Prostate gland (tissue), 2 donors: Measurements from ENCODE around the gene PRM3. TPM values are rescaled to one million over a fixed set of nuclear protein-coding genes. Genes with fewer than 3 reads are reported as not detected.

ENCODE experiments used
- DNase-seq: peaks from one replicate; pipeline ENCODE4 v3.0.0-alpha.2; 2019; ENCODE audit warnings: low spot score
- H3K27ac ChIP-seq, 2 donors: fragments of 200-600 bp; sonication (generic); 2 replicates each; pipeline ENCODE4 v1.5.1; 2017 to 2019
- H3K27me3 ChIP-seq: fragments of 200-600 bp; sonication (generic); replicated peaks from 2 replicates; pipeline ENCODE4 v1.5.1; 2019; ENCODE audit not compliant: insufficient read depth
- H3K36me3 ChIP-seq, 2 donors: fragments of 200-600 bp; sonication (generic); 1 replicate in 1 of 2; 2 replicates in 1 of 2; pipeline versions ENCODE4 v1.5.1 to v1.8.1; 2017 to 2019
- H3K4me1 ChIP-seq: fragments of 200-600 bp; sonication (generic); replicated peaks from 2 replicates; pipeline ENCODE4 v1.5.1; 2019
- H3K4me3 ChIP-seq, 2 donors: fragments of 200-600 bp; sonication (generic); 2 replicates each; pipeline ENCODE4 v1.5.1; 2017 to 2019
- H3K9me3 ChIP-seq: fragments of 200-600 bp; sonication (generic); 2 replicates; pipeline ENCODE4 v1.5.1; 2017
- CTCF ChIP-seq, 4 experiments: fragments of 200-600 bp in 2 of 4; fragments of 450-650 bp in 2 of 4; sonication (generic) in 2 of 4; IDR thresholded peaks; 1 replicate in 3 of 4; 2 replicates in 1 of 4; pipeline ENCODE4 v1.5.1; 2016 to 2019; ENCODE audit warnings: antibody characterized with exemption in 4 of 4, mild to moderate bottlenecking in 2 of 4, moderate library complexity in 2 of 4
- POLR2A ChIP-seq: fragments of 450-650 bp; IDR thresholded peaks from one replicate; pipeline ENCODE4 v1.6.1; 2016; ENCODE audit warnings: antibody characterized with exemption, mild to moderate bottlenecking
- POLR2AphosphoS5 ChIP-seq: sonication (generic); formaldehyde crosslinking; IDR thresholded peaks from one replicate; pipeline ENCODE4 v1.6.1; 2017; ENCODE audit warnings: antibody characterized with exemption
- WGBS: methylation state at CpG from one replicate; pipeline ENCODE4 v1.1.5; 2018; 5-methylcytosine and 5-hydroxymethylcytosine counted together
- intact Hi-C: fragments of 100-400 bp; cut with DNase I; formaldehyde crosslinking; loops from one replicate; pipeline ENCODE4 v1.14.2; 2022
- total RNA-seq, 2 donors: library from RNA; depleted of rRNA; stranded (reverse); fragments of >200 nt; gene quantifications; one replicate each; pipeline ENCODE4 v1.1.0, GENCODE V29; 2016

The PRM3 gene
- total RNA-seq, 2 donors from 2014 or later: not detected

GRCh38 chr16:11319529-11320146 is 46.2 kb upstream of the PRM3 start:
- DNase-seq: no peak
- TF ChIP-seq POLR2AphosphoS5 (no peak), POLR2A (no peak), CTCF (IDR thresholded peaks at IDR 0.05) (no peak)
- Histone ChIP-seq H3K36me3 (no peaks in the 10 kb centered on the region), H3K4me1 (no peaks in the 10 kb centered on the region), H3K27ac (no peak overlapping the region), H3K4me3 (no peak overlapping the region), H3K9me3 (no peaks in the 10 kb centered on the region), H3K27me3 (no peaks in the 10 kb centered on the region)
- WGBS: 57% methylated on average over 8 of the region's 8 CpGs
- intact Hi-C loops: no loop called here

GRCh38 chr16:11318817-11319216 is 45.4 kb upstream of the PRM3 start:
- Histone ChIP-seq H3K27me3 (no peaks in the 10 kb centered on the region), H3K4me1 (no peaks in the 10 kb centered on the region), H3K36me3 (no peaks in the 10 kb centered on the region), H3K4me3 (no peak overlapping the region), H3K9me3 (no peaks in the 10 kb centered on the region), H3K27ac (no peak overlapping the region)
- intact Hi-C loops: no loop called here
- 94% methylated on average over 8 of the region's 8 CpGs for WGBS
- TF ChIP-seq POLR2A: no peak
- TF ChIP-seq POLR2AphosphoS5: no peak
- TF ChIP-seq CTCF (IDR thresholded peaks at IDR 0.05): no peak
- no peak for DNase-seq

- 80% methylated on average over 23 of the region's 23 CpGs for WGBS
- intact Hi-C loops: no loop called here
- DNase-seq: no peak
- no peak overlapping the region for H3K4me3 ChIP-seq
- H3K4me1 ChIP-seq: no peaks in the 10 kb centered on the region
- TF ChIP-seq CTCF (IDR thresholded peaks at IDR 0.05): no peak
- H3K27me3 ChIP-seq: no peaks in the 10 kb centered on the region
- no peak overlapping the region for H3K27ac ChIP-seq
- H3K9me3 ChIP-seq: no peaks in the 10 kb centered on the region
- no peaks in the 10 kb centered on the region for H3K36me3 ChIP-seq
These were observed 43.0 kb upstream of the PRM3 start for GRCh38 chr16:11316331-11317015.

- DNase-seq: no peak
- 18% methylated on average over 13 of the region's 13 CpGs for WGBS
- H3K4me1 ChIP-seq: no peaks in the 10 kb centered on the region
- H3K27ac ChIP-seq: no peak overlapping the region
- no peaks in the 10 kb centered on the region for H3K9me3 ChIP-seq
- no peaks in the 10 kb centered on the region for H3K27me3 ChIP-seq
- no peak overlapping the region for H3K4me3 ChIP-seq
- intact Hi-C loops: no loop called here
- no peaks in the 10 kb centered on the region for H3K36me3 ChIP-seq
- TF ChIP-seq POLR2AphosphoS5 (no peak), POLR2A (no peak), CTCF (IDR thresholded peaks at IDR 0.05) (no peak)
These were observed 42.1 kb upstream of the PRM3 start for GRCh38 chr16:11315510-11315909.

GRCh38 chr16:11314309-11314894 is 41.0 kb upstream of the PRM3 start:
- H3K4me3 ChIP-seq: no peak overlapping the region
- 89% methylated on average over 8 of the region's 8 CpGs for WGBS
- H3K36me3 ChIP-seq: no peaks in the 10 kb centered on the region
- no peaks in the 10 kb centered on the region for H3K4me1 ChIP-seq
- intact Hi-C loops: no loop called here
- no peaks in the 10 kb centered on the region for H3K9me3 ChIP-seq
- DNase-seq: no peak
- TF ChIP-seq POLR2A (no peak), POLR2AphosphoS5 (no peak), CTCF (IDR thresholded peaks at IDR 0.05) (no peak)
- H3K27ac ChIP-seq: no peak overlapping the region
- no peaks in the 10 kb centered on the region for H3K27me3 ChIP-seq
